ENCODE measurements around the gene CPED1. TPM values are rescaled to one million over a fixed set of nuclear protein-coding genes. Genes with fewer than 3 reads are reported as not detected.

The CPED1 gene
- polyA plus RNA-seq, 1 donor from 2014 or later = not detected

DNA sequence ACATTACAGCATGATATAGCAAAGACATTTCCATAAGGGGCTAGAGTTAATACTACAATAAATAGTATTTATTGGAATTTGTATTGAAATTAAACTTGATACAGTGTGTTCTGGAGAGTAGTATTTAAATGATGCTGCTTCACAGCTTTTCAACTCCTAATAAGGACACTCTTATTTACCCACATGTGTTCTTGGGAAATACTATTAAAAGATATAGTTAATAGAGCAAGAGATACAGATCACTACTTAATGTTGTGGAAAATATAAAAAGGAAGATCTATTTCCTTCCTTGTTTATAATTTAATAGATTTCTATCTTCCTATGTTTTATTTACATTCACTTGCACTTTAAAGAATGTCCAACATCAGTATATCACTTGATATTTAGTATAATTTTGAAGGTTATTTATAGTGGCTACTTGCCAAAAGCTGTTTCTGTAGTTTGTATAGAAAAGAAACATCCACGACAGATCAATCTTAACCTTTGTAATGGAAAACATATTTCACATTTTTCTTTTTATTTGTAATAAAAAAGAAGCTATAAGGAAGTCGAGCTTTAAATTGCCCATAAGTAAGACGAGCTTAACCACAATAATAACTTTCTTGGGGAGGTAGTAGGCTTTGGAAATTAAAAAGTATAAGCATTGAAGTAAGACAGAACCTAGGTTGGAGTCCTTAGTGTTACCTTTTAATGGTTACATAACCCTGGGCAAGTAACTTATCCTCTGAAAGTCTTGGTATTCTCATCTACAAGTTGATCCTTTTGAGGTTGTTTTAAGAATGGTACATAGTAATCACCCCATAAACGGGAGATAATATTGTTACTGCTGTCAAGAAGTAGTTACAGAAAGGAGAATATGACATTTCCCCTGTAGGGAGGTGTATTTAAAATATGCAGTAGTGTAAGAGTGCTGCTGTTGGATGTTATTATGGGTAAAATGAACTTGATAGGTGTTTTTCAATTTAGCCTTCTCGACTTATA, 32.8 kb downstream of the CPED1 start:
- no peaks in the 10 kb centered on the region for H3K79me2 ChIP-seq (replicated peaks; ENCODE audit: insufficient read depth, low read length)
- H3K27me3 ChIP-seq (ENCODE audit: insufficient read depth, low read depth, low read length) = no peaks in the 10 kb centered on the region
- no peaks in the 10 kb centered on the region for H3F3A ChIP-seq (ENCODE audit: insufficient read depth, low read length, poor library complexity, severe bottlenecking)
- no peak overlapping the region for H3K9ac ChIP-seq (ENCODE audit: low read length)
- H3K4me2 ChIP-seq (ENCODE audit: low read length) = no peak overlapping the region
- no peaks in the 10 kb centered on the region for H3K9me2 ChIP-seq (ENCODE audit: insufficient read depth, low read length)
- no peaks in the 10 kb centered on the region for H3K9me3 ChIP-seq (ENCODE audit: low read length)
- no peak overlapping the region for H3K4me3 ChIP-seq (ENCODE audit: low read length)
- H3K36me3 ChIP-seq (ENCODE audit: insufficient read depth, low read length) = no peaks in the 10 kb centered on the region
- no peaks in the 10 kb centered on the region for H4K20me1 ChIP-seq (ENCODE audit: insufficient read depth)
- TF ChIP-seq SMC3 (conservative IDR thresholded peaks at IDR 0.05; ENCODE audit: poor library complexity) (no peak), MXI1 (conservative IDR thresholded peaks at IDR 0.05; ENCODE audit: poor library complexity, severe bottlenecking) (no peak), RAD21 (conservative IDR thresholded peaks at IDR 0.05) (no peak)
- TF ChIP-seq, protein P1, sequence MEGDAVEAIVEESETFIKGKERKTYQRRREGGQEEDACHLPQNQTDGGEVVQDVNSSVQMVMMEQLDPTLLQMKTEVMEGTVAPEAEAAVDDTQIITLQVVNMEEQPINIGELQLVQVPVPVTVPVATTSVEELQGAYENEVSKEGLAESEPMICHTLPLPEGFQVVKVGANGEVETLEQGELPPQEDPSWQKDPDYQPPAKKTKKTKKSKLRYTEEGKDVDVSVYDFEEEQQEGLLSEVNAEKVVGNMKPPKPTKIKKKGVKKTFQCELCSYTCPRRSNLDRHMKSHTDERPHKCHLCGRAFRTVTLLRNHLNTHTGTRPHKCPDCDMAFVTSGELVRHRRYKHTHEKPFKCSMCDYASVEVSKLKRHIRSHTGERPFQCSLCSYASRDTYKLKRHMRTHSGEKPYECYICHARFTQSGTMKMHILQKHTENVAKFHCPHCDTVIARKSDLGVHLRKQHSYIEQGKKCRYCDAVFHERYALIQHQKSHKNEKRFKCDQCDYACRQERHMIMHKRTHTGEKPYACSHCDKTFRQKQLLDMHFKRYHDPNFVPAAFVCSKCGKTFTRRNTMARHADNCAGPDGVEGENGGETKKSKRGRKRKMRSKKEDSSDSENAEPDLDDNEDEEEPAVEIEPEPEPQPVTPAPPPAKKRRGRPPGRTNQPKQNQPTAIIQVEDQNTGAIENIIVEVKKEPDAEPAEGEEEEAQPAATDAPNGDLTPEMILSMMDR (IDR thresholded peaks at IDR 0.05; ENCODE audit: poor library complexity, severe bottlenecking) = no peak
- TF ChIP-seq, protein P2, sequence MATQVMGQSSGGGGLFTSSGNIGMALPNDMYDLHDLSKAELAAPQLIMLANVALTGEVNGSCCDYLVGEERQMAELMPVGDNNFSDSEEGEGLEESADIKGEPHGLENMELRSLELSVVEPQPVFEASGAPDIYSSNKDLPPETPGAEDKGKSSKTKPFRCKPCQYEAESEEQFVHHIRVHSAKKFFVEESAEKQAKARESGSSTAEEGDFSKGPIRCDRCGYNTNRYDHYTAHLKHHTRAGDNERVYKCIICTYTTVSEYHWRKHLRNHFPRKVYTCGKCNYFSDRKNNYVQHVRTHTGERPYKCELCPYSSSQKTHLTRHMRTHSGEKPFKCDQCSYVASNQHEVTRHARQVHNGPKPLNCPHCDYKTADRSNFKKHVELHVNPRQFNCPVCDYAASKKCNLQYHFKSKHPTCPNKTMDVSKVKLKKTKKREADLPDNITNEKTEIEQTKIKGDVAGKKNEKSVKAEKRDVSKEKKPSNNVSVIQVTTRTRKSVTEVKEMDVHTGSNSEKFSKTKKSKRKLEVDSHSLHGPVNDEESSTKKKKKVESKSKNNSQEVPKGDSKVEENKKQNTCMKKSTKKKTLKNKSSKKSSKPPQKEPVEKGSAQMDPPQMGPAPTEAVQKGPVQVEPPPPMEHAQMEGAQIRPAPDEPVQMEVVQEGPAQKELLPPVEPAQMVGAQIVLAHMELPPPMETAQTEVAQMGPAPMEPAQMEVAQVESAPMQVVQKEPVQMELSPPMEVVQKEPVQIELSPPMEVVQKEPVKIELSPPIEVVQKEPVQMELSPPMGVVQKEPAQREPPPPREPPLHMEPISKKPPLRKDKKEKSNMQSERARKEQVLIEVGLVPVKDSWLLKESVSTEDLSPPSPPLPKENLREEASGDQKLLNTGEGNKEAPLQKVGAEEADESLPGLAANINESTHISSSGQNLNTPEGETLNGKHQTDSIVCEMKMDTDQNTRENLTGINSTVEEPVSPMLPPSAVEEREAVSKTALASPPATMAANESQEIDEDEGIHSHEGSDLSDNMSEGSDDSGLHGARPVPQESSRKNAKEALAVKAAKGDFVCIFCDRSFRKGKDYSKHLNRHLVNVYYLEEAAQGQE (IDR thresholded peaks at IDR 0.05; ENCODE audit: borderline replicate concordance) = no peak
- H2AFZ ChIP-seq (ENCODE audit: low read depth, low read length) = no peak overlapping the region
- H3K27ac ChIP-seq (ENCODE audit: low read length) = no peak overlapping the region

GRCh38 chr7:121023194-121023593, 34.7 kb downstream of the CPED1 start:
- no peaks in the 10 kb centered on the region for H3K36me3 ChIP-seq (ENCODE audit: insufficient read depth, low read length)
- H3K4me3 ChIP-seq (ENCODE audit: low read length) = no peak overlapping the region
- H3K27me3 ChIP-seq (ENCODE audit: insufficient read depth, low read depth, low read length) = no peaks in the 10 kb centered on the region
- no peaks in the 10 kb centered on the region for H3K9me2 ChIP-seq (ENCODE audit: insufficient read depth, low read length)
- no peak for TF ChIP-seq EZH2 (IDR thresholded peaks at IDR 0.05; ENCODE audit: borderline replicate concordance, insufficient read depth, low read length, poor library complexity, severe bottlenecking)
- TF ChIP-seq TAF1 (IDR thresholded peaks at IDR 0.05; ENCODE audit: low read depth) = no peak
- TF ChIP-seq, protein P1 (IDR thresholded peaks at IDR 0.05; ENCODE audit: poor library complexity, severe bottlenecking) = no peak
- TF ChIP-seq RAD21 (conservative IDR thresholded peaks at IDR 0.05) = no peak
- no peak for TF ChIP-seq SMC3 (conservative IDR thresholded peaks at IDR 0.05; ENCODE audit: poor library complexity)
- no peak for TF ChIP-seq POLR2AphosphoS5 (IDR thresholded peaks at IDR 0.05)
- TF ChIP-seq EP300 (conservative IDR thresholded peaks at IDR 0.05; ENCODE audit: poor library complexity, severe bottlenecking) = no peak
- TF ChIP-seq, protein P2 (IDR thresholded peaks at IDR 0.05; ENCODE audit: borderline replicate concordance) = no peak
- no peak for TF ChIP-seq MXI1 (conservative IDR thresholded peaks at IDR 0.05; ENCODE audit: poor library complexity, severe bottlenecking)
- no peaks in the 10 kb centered on the region for H3K9me3 ChIP-seq (ENCODE audit: low read length)
- no peak overlapping the region for H2AFZ ChIP-seq (ENCODE audit: low read depth, low read length)
- no peaks in the 10 kb centered on the region for H3F3A ChIP-seq (ENCODE audit: insufficient read depth, low read length, poor library complexity, severe bottlenecking)
- no peaks in the 10 kb centered on the region for H4K20me1 ChIP-seq (ENCODE audit: insufficient read depth)
- H3K79me2 ChIP-seq (replicated peaks; ENCODE audit: insufficient read depth, low read length) = no peaks in the 10 kb centered on the region
- H3K27ac ChIP-seq (ENCODE audit: low read length) = no peak overlapping the region
- H3K4me2 ChIP-seq (ENCODE audit: low read length) = no peak overlapping the region
- H3K9ac ChIP-seq (ENCODE audit: low read length) = no peak overlapping the region
